ENCODE measurements around the gene TCP11L2.
"Not testable (repeated sequence)": the region's sequence is repeated elsewhere in the genome, so short reads cannot be mapped to it uniquely, and the experiment has no call there.

Gene TCP11L2

GRCh38 chr12:106282457-106283097 is 20.0 kb upstream of the TCP11L2 start:
- DNase-seq (ENCODE audit: low read depth in 2 of 2, low spot score in 1 of 2): peak in 1 of 2 donors; percentile 4

GRCh38 chr12:106284358-106285105 is 18.0 kb upstream of the TCP11L2 start:
- DNase-seq (ENCODE audit: low read depth in 2 of 2, low spot score in 1 of 2): no peak

- DNase-seq (ENCODE audit: low read depth in 2 of 2, low spot score in 1 of 2): no peak
Measured at GRCh38 chr12:106285982-106286381, 16.6 kb upstream of the TCP11L2 start.

GRCh38 chr12:106286576-106287162 is 15.9 kb upstream of the TCP11L2 start:
- not testable (repeated sequence) for DNase-seq (ENCODE audit: low read depth in 2 of 2, low spot score in 1 of 2)

GRCh38 chr12:106287364-106287763 is 15.2 kb upstream of the TCP11L2 start:
- no peak for DNase-seq (ENCODE audit: low read depth in 2 of 2, low spot score in 1 of 2)

- no peak for DNase-seq (ENCODE audit: low read depth in 2 of 2, low spot score in 1 of 2)
Measured at GRCh38 chr12:106288101-106288493, 14.4 kb upstream of the TCP11L2 start.

- no peak for DNase-seq (ENCODE audit: low read depth in 2 of 2, low spot score in 1 of 2)
Measured at GRCh38 chr12:106288494-106289195, 13.9 kb upstream of the TCP11L2 start.

GRCh38 chr12:106289196-106289681 is 13.3 kb upstream of the TCP11L2 start:
- DNase-seq (ENCODE audit: low read depth in 2 of 2, low spot score in 1 of 2): no peak

GRCh38 chr12:106290666-106291065 is 11.9 kb upstream of the TCP11L2 start:
- DNase-seq (ENCODE audit: low read depth in 2 of 2, low spot score in 1 of 2): no peak

GRCh38 chr12:106291342-106291741 is 11.2 kb upstream of the TCP11L2 start:
- no peak for DNase-seq (ENCODE audit: low read depth in 2 of 2, low spot score in 1 of 2)

- DNase-seq (ENCODE audit: low read depth in 2 of 2, low spot score in 1 of 2): no peak
Measured at GRCh38 chr12:106292339-106292738, 10.2 kb upstream of the TCP11L2 start.

- no peak for DNase-seq (ENCODE audit: low read depth in 2 of 2, low spot score in 1 of 2)
Measured at GRCh38 chr12:106296179-106296877, 6.2 kb upstream of the TCP11L2 start.

- no peak for DNase-seq (ENCODE audit: low read depth in 2 of 2, low spot score in 1 of 2)
Measured at GRCh38 chr12:106297075-106297474, 5.5 kb upstream of the TCP11L2 start.

GRCh38 chr12:106297681-106298080 is 4.9 kb upstream of the TCP11L2 start:
- DNase-seq (ENCODE audit: low read depth in 2 of 2, low spot score in 1 of 2): no peak

- DNase-seq (ENCODE audit: low read depth in 2 of 2, low spot score in 1 of 2): no peak
Measured at GRCh38 chr12:106299202-106299774, 3.2 kb upstream of the TCP11L2 start.

- DNase-seq (ENCODE audit: low read depth in 2 of 2, low spot score in 1 of 2): no peak
Measured at GRCh38 chr12:106300761-106301160, 1.8 kb upstream of the TCP11L2 start.

- no peak for DNase-seq (ENCODE audit: low read depth in 2 of 2, low spot score in 1 of 2)
Measured at GRCh38 chr12:106301241-106301610, 1.3 kb upstream of the TCP11L2 start.

- DNase-seq (ENCODE audit: low read depth in 2 of 2, low spot score in 1 of 2): peak; percentile 34 to 35
Measured at GRCh38 chr12:106301611-106302321, 767 bp upstream of the TCP11L2 start.

GRCh38 chr12:106303202-106303820 is 778 bp downstream of the TCP11L2 start:
- peak; percentile 69 to 72 for DNase-seq (ENCODE audit: low read depth in 2 of 2, low spot score in 1 of 2)

GRCh38 chr12:106304001-106304421 is 1.5 kb downstream of the TCP11L2 start:
- DNase-seq (ENCODE audit: low read depth in 2 of 2, low spot score in 1 of 2): no peak

Measured in stimulated activated CD8-positive, alpha-beta memory T cell treated with anti-CD3 and anti-CD28 coated beads, Interleukin-4, amount 100 ng/mL, for 1 hour (primary cell).